Panc1 (cell line): ENCODE measurements around the gene PRKCA. TPM values are rescaled to one million over a fixed set of nuclear protein-coding genes. Genes with fewer than 3 reads are reported as not detected.

Source experiments
- ATAC-seq: fragments of 200-7000 bp; cut with Tn5 transposase; 2 replicates; pipeline ENCODE4 v1.9.1; 2020; ENCODE audit warnings: mild to moderate bottlenecking, moderate library complexity
- BruUV-seq: library from RNA; stranded (reverse); fragments of 400-500 nt; replicated peaks from 2 replicates; lab custom pipeline; 2021; lab: Mats Ljungman, UMichigan
- CTCF ChIA-PET: fragments of 300-600 bp; sonication (Branson Sonifier 250); formaldehyde crosslinking; loops from one replicate; lab custom pipeline; 2022; ENCODE audit warnings: antibody characterized with exemption; lab: Charles Lee
- POLR2A ChIA-PET: fragments of 300-600 bp; sonication (Branson Sonifier 250); formaldehyde crosslinking; loops from one replicate; lab custom pipeline; 2022; ENCODE audit warnings: antibody characterized with exemption; lab: Charles Lee
- DNase-seq: peaks from one replicate; pipeline ENCODE4 v3.0.0-alpha.2; 2010; ENCODE audit warnings: low read depth, low spot score
- H3K27ac ChIP-seq: 2 replicates; pipeline ENCODE4 v1.5.1; 2011; ENCODE audit warnings: mild to moderate bottlenecking, low read length, inconsistent platforms
- H3K27me3 ChIP-seq: fragments of 200-500 bp; sonication (Bioruptor generic); 2 replicates; pipeline ENCODE4 v1.6.0; 2014; ENCODE audit warnings: low read length, inconsistent platforms; ENCODE audit not compliant: control insufficient read depth, insufficient read depth
- H3K36me3 ChIP-seq: fragments of 200-500 bp; sonication (Bioruptor generic); 2 replicates; pipeline ENCODE4 v1.5.1; 2014; ENCODE audit warnings: inconsistent platforms, mild to moderate bottlenecking, low read length, moderate library complexity; ENCODE audit not compliant: control insufficient read depth, insufficient read depth
- H3K4me1 ChIP-seq: 2 replicates; pipeline ENCODE4 v1.5.1; 2011; ENCODE audit warnings: inconsistent platforms, mild to moderate bottlenecking, low read length, moderate library complexity; ENCODE audit not compliant: control insufficient read depth, insufficient read depth
- H3K4me3 ChIP-seq, 2 experiments: 2 replicates each; pipeline ENCODE4 v1.5.1; 2011 to 2012; ENCODE audit warnings: low read depth in 2 of 2, low read length in 2 of 2, mild to moderate bottlenecking in 2 of 2, inconsistent platforms in 1 of 2, moderate library complexity in 1 of 2
- H3K9me3 ChIP-seq: fragments of 200-500 bp; sonication (Bioruptor generic); 2 replicates; pipeline ENCODE4 v1.5.1; 2014; ENCODE audit warnings: low read depth, mild to moderate bottlenecking, inconsistent platforms, low read length, moderate library complexity; ENCODE audit not compliant: control insufficient read depth, insufficient read depth
- POLR2AphosphoS5 ChIP-seq: IDR thresholded peaks from 2 replicates; pipeline ENCODE4 v1.6.1; 2012; ENCODE audit warnings: mild to moderate bottlenecking, low read depth, low read length, moderate library complexity
- SIN3A ChIP-seq: IDR thresholded peaks from 2 replicates; pipeline ENCODE4 v1.6.1; 2012; ENCODE audit warnings: low read depth, mild to moderate bottlenecking, low read length, moderate library complexity, borderline replicate concordance; ENCODE audit not compliant: insufficient read depth
- TCF7L2 ChIP-seq: IDR thresholded peaks from 2 replicates; pipeline ENCODE4 v1.6.1; 2011; ENCODE audit warnings: mild to moderate bottlenecking, low read depth, low read length, inconsistent platforms
- in situ Hi-C: cut with HindIII; loops from 2 replicates; pipeline ENCODE4 v1.10.0; 2016; ENCODE audit warnings: low sequenced_read_pairs, low pct_unique_long_range_greater_than_20kb
- intact Hi-C: fragments of 100-400 bp; cut with micrococcal nuclease; formaldehyde crosslinking; loops from one replicate; pipeline ENCODE4 v1.10.0; 2022; ENCODE audit not compliant: unreplicated experiment
- total RNA-seq: library from RNA; stranded (reverse); gene quantifications from one replicate; pipeline ENCODE4 v1.2.1, GENCODE V29; 2021; ENCODE audit not compliant: unreplicated experiment
- TF ChIP-seq, protein P1 (sequence below): fragments of 450-650 bp; IDR thresholded peaks from 2 replicates; pipeline ENCODE4 v1.5.1; 2017; ENCODE audit warnings: mild to moderate bottlenecking
- TF ChIP-seq, protein P2 (sequence below), 2 experiments: IDR thresholded peaks; 2 replicates each; pipeline ENCODE4 v1.6.1; 2011 to 2012; ENCODE audit warnings: low read depth in 2 of 2, control low read depth in 1 of 2, low read length in 1 of 2, mild to moderate bottlenecking in 1 of 2, moderate library complexity in 1 of 2; ENCODE audit not compliant: insufficient read depth in 1 of 2

Gene PRKCA
- total RNA-seq, 1 experiment from 2014 or later, result 53.0 TPM

DNA sequence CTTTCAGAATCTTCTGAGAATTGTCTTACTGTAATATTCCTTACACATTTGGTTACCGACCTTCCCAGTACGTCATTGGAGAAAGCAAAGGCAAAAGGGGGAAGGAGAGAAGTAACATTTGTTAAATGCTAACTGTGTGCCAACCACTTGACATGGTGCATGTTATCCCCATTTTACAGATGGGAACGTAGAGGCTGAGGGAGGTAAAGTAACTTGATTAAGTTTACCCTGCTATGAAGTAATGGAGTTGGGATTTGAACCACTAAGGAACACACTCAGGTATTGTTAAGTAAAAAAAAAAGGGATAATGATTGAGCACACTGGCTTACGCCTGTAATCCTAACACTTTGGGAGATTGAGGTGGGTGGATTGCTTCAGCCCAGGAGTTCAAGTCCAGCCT, 156.4 kb downstream of the PRKCA start:
- BruUV-seq, result no TSS peak
- Histone ChIP-seq H3K27ac (peak overlapping the region; percentile 81), H3K27me3 (no peaks in the 10 kb centered on the region), H3K9me3 (no peaks in the 10 kb centered on the region), H3K4me1 (peaks cover 36% of the 10 kb centered on the region), H3K36me3 (no peaks in the 10 kb centered on the region), H3K4me3 (no peak overlapping the region)
- CTCF ChIA-PET, result no interaction called here
- no peak for ATAC-seq
- intact Hi-C loops (no loop called here), in situ Hi-C loops (no loop called here)
- TF ChIP-seq POLR2AphosphoS5 (no peak), SIN3A (no peak), TCF7L2 (no peak)
- TF ChIP-seq, protein P1, sequence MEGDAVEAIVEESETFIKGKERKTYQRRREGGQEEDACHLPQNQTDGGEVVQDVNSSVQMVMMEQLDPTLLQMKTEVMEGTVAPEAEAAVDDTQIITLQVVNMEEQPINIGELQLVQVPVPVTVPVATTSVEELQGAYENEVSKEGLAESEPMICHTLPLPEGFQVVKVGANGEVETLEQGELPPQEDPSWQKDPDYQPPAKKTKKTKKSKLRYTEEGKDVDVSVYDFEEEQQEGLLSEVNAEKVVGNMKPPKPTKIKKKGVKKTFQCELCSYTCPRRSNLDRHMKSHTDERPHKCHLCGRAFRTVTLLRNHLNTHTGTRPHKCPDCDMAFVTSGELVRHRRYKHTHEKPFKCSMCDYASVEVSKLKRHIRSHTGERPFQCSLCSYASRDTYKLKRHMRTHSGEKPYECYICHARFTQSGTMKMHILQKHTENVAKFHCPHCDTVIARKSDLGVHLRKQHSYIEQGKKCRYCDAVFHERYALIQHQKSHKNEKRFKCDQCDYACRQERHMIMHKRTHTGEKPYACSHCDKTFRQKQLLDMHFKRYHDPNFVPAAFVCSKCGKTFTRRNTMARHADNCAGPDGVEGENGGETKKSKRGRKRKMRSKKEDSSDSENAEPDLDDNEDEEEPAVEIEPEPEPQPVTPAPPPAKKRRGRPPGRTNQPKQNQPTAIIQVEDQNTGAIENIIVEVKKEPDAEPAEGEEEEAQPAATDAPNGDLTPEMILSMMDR, result no peak
- TF ChIP-seq, protein P2, sequence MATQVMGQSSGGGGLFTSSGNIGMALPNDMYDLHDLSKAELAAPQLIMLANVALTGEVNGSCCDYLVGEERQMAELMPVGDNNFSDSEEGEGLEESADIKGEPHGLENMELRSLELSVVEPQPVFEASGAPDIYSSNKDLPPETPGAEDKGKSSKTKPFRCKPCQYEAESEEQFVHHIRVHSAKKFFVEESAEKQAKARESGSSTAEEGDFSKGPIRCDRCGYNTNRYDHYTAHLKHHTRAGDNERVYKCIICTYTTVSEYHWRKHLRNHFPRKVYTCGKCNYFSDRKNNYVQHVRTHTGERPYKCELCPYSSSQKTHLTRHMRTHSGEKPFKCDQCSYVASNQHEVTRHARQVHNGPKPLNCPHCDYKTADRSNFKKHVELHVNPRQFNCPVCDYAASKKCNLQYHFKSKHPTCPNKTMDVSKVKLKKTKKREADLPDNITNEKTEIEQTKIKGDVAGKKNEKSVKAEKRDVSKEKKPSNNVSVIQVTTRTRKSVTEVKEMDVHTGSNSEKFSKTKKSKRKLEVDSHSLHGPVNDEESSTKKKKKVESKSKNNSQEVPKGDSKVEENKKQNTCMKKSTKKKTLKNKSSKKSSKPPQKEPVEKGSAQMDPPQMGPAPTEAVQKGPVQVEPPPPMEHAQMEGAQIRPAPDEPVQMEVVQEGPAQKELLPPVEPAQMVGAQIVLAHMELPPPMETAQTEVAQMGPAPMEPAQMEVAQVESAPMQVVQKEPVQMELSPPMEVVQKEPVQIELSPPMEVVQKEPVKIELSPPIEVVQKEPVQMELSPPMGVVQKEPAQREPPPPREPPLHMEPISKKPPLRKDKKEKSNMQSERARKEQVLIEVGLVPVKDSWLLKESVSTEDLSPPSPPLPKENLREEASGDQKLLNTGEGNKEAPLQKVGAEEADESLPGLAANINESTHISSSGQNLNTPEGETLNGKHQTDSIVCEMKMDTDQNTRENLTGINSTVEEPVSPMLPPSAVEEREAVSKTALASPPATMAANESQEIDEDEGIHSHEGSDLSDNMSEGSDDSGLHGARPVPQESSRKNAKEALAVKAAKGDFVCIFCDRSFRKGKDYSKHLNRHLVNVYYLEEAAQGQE (IDR thresholded peaks at IDR 0.05; ENCODE audit: insufficient read depth in 1 of 2, low read depth in 2 of 2, low read length in 1 of 2), result no peak
- POLR2A ChIA-PET, result interaction anchor here (0.6 kb wide), 1 partner anchor 21 kb away, joined by 3 read pairs; no protein-coding TSS in a partner anchor
- DNase-seq, result no peak

DNA sequence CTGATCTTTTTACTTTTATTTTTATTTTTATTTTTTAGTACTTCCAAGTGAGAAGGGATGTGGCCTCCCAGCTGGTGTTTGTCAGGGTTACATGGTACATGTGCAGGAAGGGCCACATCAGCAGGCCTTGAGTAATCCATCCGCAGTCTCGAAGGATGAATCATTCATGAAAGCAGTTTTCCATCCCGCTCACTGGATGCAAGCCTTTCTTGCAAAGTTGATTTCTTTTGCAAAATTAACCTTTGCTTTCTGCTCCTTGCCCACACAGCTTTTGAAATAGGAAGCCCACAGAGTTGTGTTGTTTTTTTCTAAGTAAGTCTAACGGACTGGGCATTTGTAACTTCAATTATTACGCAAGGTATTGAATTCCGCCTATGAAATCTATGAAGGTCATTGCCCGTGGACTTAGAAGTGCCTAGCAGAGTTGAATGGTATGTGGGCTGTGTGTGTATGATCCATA, 157.4 kb downstream of the PRKCA start:
- intact Hi-C loops, result loop anchor here (10.0 kb wide), 1 partner anchor 105 kb away; no protein-coding TSS in a partner anchor
- BruUV-seq, result no TSS peak
- Histone ChIP-seq H3K4me1 (peaks cover 36% of the 10 kb centered on the region), H3K36me3 (no peaks in the 10 kb centered on the region), H3K9me3 (no peaks in the 10 kb centered on the region), H3K4me3 (no peak overlapping the region; a peak in 1 of 4 replicates), H3K27ac (peak overlapping the region; percentile 81), H3K27me3 (no peaks in the 10 kb centered on the region)
- TF ChIP-seq, protein P1, result no peak
- TF ChIP-seq, protein P2 (IDR thresholded peaks at IDR 0.05; ENCODE audit: insufficient read depth in 1 of 2, low read depth in 2 of 2, low read length in 1 of 2), result no peak
- no peak for TF ChIP-seq SIN3A
- ATAC-seq (peak; percentile 91), DNase-seq (peak; percentile 85)
- POLR2A ChIA-PET, result no interaction called here
- CTCF ChIA-PET, result no interaction called here
- in situ Hi-C loops, result no loop called here
